Transverse colon (tissue), 4 donors: ENCODE results near the gene HOXA6.

ENCODE experiments used
- CTCF ChIP-seq, 5 experiments: fragments of 200-600 bp in 3 of 5; fragments of 450-650 bp in 2 of 5; sonication (generic) in 3 of 5; IDR thresholded peaks; 1 replicate in 2 of 5; 2 replicates in 3 of 5; pipeline ENCODE4 v1.5.1; 2016 to 2017; ENCODE audit warnings: antibody characterized with exemption in 5 of 5, inconsistent platforms in 3 of 5, mild to moderate bottlenecking in 2 of 5, moderate library complexity in 1 of 5
- EP300 ChIP-seq: sonication (generic); formaldehyde crosslinking; IDR thresholded peaks from one replicate; pipeline ENCODE4 v1.6.1; 2017; ENCODE audit warnings: antibody characterized with exemption, low read depth
- POLR2A ChIP-seq: fragments of 450-650 bp; IDR thresholded peaks from one replicate; pipeline ENCODE4 v1.6.1; 2016; ENCODE audit warnings: antibody characterized with exemption, mild to moderate bottlenecking, moderate library complexity
- POLR2AphosphoS5 ChIP-seq, 3 donors: sonication (generic); formaldehyde crosslinking; IDR thresholded peaks; one replicate each; pipeline ENCODE4 v1.6.1; 2016; ENCODE audit warnings: antibody characterized with exemption in 3 of 3

- TF ChIP-seq POLR2AphosphoS5 (IDR thresholded peaks at IDR 0.05) (no peak), POLR2A (no peak), CTCF (IDR thresholded peaks at IDR 0.05) (no peak), EP300 (no peak)
Measured at GRCh38 chr7:27156916-27157701, 9.5 kb upstream of the HOXA6 start.
